ENCODE results near the gene RPL4.

DNA sequence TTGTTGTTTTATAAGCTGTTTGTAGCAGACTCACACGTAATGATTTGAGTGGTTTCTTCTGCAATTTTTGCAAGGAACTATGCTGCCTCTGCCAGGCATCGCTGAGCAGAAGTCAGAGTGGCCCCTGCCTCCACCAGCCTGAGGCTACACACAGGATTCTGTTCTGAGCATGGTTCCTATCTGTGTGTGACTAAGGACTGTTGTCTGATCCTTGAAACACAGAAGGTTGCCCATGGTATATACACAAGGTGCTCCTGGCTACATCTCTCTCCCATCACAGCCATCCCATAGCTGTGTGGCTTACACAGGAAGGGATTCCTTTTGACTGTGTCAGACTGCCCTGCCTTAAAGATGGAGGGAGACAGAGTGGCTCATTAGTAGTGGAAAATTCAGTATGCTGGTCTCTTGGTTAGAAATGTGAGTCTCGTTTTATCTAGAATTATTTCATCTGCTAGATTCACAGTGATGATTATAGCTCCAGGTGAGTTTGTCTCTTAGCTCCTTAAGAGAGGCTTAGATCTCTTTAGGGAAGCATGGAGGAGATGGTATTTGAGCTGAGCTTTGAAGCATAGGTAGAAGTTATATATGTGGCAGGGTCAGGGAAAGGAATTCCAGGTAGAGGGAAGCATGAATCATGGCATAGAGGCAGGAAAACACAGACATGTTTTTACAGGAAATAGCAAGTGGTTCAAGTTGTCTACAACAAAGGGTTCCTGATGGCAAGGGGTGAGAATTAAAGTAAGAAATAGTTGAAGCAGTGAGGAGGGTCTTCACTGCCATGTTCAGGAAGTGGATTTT, 44.6 kb downstream of the RPL4 start:
- TF ChIP-seq, protein P1, sequence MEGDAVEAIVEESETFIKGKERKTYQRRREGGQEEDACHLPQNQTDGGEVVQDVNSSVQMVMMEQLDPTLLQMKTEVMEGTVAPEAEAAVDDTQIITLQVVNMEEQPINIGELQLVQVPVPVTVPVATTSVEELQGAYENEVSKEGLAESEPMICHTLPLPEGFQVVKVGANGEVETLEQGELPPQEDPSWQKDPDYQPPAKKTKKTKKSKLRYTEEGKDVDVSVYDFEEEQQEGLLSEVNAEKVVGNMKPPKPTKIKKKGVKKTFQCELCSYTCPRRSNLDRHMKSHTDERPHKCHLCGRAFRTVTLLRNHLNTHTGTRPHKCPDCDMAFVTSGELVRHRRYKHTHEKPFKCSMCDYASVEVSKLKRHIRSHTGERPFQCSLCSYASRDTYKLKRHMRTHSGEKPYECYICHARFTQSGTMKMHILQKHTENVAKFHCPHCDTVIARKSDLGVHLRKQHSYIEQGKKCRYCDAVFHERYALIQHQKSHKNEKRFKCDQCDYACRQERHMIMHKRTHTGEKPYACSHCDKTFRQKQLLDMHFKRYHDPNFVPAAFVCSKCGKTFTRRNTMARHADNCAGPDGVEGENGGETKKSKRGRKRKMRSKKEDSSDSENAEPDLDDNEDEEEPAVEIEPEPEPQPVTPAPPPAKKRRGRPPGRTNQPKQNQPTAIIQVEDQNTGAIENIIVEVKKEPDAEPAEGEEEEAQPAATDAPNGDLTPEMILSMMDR (IDR thresholded peaks at IDR 0.05) = no peak
- no peak for TF ChIP-seq POLR2A (IDR thresholded peaks at IDR 0.05)
